Measurements from ENCODE around the gene LAS1L. TPM values are rescaled to one million over a fixed set of nuclear protein-coding genes. Genes with fewer than 3 reads are reported as not detected.
"Not testable (repeated sequence)": the region's sequence is repeated elsewhere in the genome, so short reads cannot be mapped to it uniquely, and the experiment has no call there.

The LAS1L gene
- polyA plus RNA-seq, 1 donor from 2014 or later: 40.0 TPM

- Histone ChIP-seq H2AFZ (ENCODE audit: low read depth, low read length) (no peak overlapping the region), H3K9me2 (ENCODE audit: insufficient read depth, low read length) (no peaks in the 10 kb centered on the region), H3K27me3 (ENCODE audit: insufficient read depth, low read depth, low read length) (no peaks in the 10 kb centered on the region), H3K36me3 (ENCODE audit: insufficient read depth, low read length) (no peaks in the 10 kb centered on the region), H3F3A (ENCODE audit: insufficient read depth, low read length, poor library complexity, severe bottlenecking) (no peaks in the 10 kb centered on the region), H3K9me3 (ENCODE audit: low read length) (no peaks in the 10 kb centered on the region), H3K9ac (ENCODE audit: low read length) (no peak overlapping the region), H3K79me2 (replicated peaks; ENCODE audit: insufficient read depth, low read length) (no peaks in the 10 kb centered on the region), H3K4me3 (ENCODE audit: low read length) (no peak overlapping the region), H4K20me1 (ENCODE audit: insufficient read depth) (no peaks in the 10 kb centered on the region), H3K27ac (ENCODE audit: low read length) (no peak overlapping the region), H3K4me2 (ENCODE audit: low read length) (no peak overlapping the region)
- TF ChIP-seq EZH2 (IDR thresholded peaks at IDR 0.05; ENCODE audit: borderline replicate concordance, insufficient read depth, low read length, poor library complexity, severe bottlenecking): no peak
- no peak for TF ChIP-seq MXI1 (conservative IDR thresholded peaks at IDR 0.05; ENCODE audit: poor library complexity, severe bottlenecking)
- TF ChIP-seq RAD21 (conservative IDR thresholded peaks at IDR 0.05): no peak
- no peak for TF ChIP-seq REST (IDR thresholded peaks at IDR 0.05; ENCODE audit: borderline replicate concordance)
- no peak for TF ChIP-seq CTCF (IDR thresholded peaks at IDR 0.05; ENCODE audit: poor library complexity, severe bottlenecking)
- TF ChIP-seq POLR2AphosphoS5 (IDR thresholded peaks at IDR 0.05): no peak
- no peak for TF ChIP-seq TAF1 (IDR thresholded peaks at IDR 0.05; ENCODE audit: low read depth)
- no peak for TF ChIP-seq EP300 (conservative IDR thresholded peaks at IDR 0.05; ENCODE audit: poor library complexity, severe bottlenecking)
- TF ChIP-seq SMC3 (conservative IDR thresholded peaks at IDR 0.05; ENCODE audit: poor library complexity): no peak
These were observed 39.8 kb upstream of the LAS1L start for GRCh38 chrX:65574356-65574755.

DNA sequence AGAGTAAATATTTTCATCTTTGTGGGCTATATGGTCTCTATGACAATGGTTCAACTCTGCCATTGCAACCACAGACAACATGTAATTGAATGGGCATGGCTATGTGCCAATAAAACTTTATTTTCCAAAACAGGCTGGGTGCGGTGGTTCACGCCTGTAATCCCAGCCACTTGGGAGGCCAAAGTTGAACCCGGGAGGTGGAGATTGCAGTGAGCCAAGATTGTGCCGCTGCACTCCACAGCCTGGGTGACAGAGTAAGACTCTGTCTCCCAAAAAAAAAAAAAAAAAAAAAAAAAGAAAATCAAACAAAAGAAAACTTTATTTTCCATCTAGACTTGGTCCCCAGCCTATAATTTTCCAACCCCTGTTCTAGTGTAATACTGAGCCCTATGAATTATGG is 38.4 kb upstream of the LAS1L start:
- Histone ChIP-seq H3K36me3 (ENCODE audit: insufficient read depth, low read length) (no peaks in the 10 kb centered on the region), H2AFZ (ENCODE audit: low read depth, low read length) (no peak overlapping the region), H4K20me1 (ENCODE audit: insufficient read depth) (no peaks in the 10 kb centered on the region), H3K9ac (ENCODE audit: low read length) (no peak overlapping the region), H3K79me2 (replicated peaks; ENCODE audit: insufficient read depth, low read length) (no peaks in the 10 kb centered on the region), H3K9me3 (ENCODE audit: low read length) (no peaks in the 10 kb centered on the region), H3K4me2 (ENCODE audit: low read length) (no peak overlapping the region), H3K27me3 (ENCODE audit: insufficient read depth, low read depth, low read length) (no peaks in the 10 kb centered on the region), H3K4me3 (ENCODE audit: low read length) (no peak overlapping the region), H3K9me2 (ENCODE audit: insufficient read depth, low read length) (no peaks in the 10 kb centered on the region), H3K27ac (ENCODE audit: low read length) (no peak overlapping the region), H3F3A (ENCODE audit: insufficient read depth, low read length, poor library complexity, severe bottlenecking) (no peaks in the 10 kb centered on the region)
- no peak for TF ChIP-seq TAF1 (IDR thresholded peaks at IDR 0.05; ENCODE audit: low read depth)
- TF ChIP-seq CTCF (IDR thresholded peaks at IDR 0.05; ENCODE audit: poor library complexity, severe bottlenecking): no peak
- no peak for TF ChIP-seq EZH2 (IDR thresholded peaks at IDR 0.05; ENCODE audit: borderline replicate concordance, insufficient read depth, low read length, poor library complexity, severe bottlenecking)
- no peak for TF ChIP-seq POLR2AphosphoS5 (IDR thresholded peaks at IDR 0.05)
- TF ChIP-seq RAD21 (conservative IDR thresholded peaks at IDR 0.05): no peak
- TF ChIP-seq SMC3 (conservative IDR thresholded peaks at IDR 0.05; ENCODE audit: poor library complexity): no peak
- TF ChIP-seq EP300 (conservative IDR thresholded peaks at IDR 0.05; ENCODE audit: poor library complexity, severe bottlenecking): no peak
- no peak for TF ChIP-seq MXI1 (conservative IDR thresholded peaks at IDR 0.05; ENCODE audit: poor library complexity, severe bottlenecking)
- no peak for TF ChIP-seq REST (IDR thresholded peaks at IDR 0.05; ENCODE audit: borderline replicate concordance)

DNA sequence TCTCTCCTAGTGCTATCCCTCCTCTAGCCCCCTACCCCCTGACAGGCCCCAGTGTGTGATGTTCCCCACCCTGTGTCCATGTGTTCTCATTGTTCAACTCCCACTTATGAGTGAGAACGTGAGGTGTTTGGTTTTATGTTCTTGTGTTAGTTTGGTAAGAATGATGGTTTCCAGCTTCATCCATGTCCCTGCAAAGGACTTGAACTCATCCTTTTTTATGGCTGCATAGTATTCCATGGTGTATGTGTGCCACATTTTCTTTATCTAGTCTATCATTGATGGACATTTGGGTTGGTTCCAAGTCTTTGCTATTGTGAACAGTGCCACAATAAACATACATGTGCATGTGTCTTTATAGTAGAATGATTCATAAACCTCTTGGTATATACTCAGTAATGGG is 28.3 kb upstream of the LAS1L start:
- not testable (repeated sequence) for H4K20me1 ChIP-seq (ENCODE audit: insufficient read depth); H2AFZ ChIP-seq (ENCODE audit: low read depth, low read length); H3F3A ChIP-seq (ENCODE audit: insufficient read depth, low read length, poor library complexity, severe bottlenecking); H3K27me3 ChIP-seq (ENCODE audit: insufficient read depth, low read depth, low read length); H3K4me3 ChIP-seq (ENCODE audit: low read length); H3K27ac ChIP-seq (ENCODE audit: low read length); H3K4me2 ChIP-seq (ENCODE audit: low read length); H3K79me2 ChIP-seq (replicated peaks; ENCODE audit: insufficient read depth, low read length); H3K9ac ChIP-seq (ENCODE audit: low read length); H3K36me3 ChIP-seq (ENCODE audit: insufficient read depth, low read length); H3K9me2 ChIP-seq (ENCODE audit: insufficient read depth, low read length); H3K9me3 ChIP-seq (ENCODE audit: low read length)

Measured in neural cell (in vitro differentiated cells).